Ishikawa (cell line): ENCODE measurements around the gene DIP2C.

Experiments used
- RAD21 ChIP-seq: IDR thresholded peaks from 2 replicates; pipeline ENCODE4 v1.6.1; 2012; ENCODE audit warnings: low read depth
- TAF1 ChIP-seq: IDR thresholded peaks from 2 replicates; pipeline ENCODE4 v1.6.1; 2012; ENCODE audit warnings: low read depth, mild to moderate bottlenecking
- YY1 ChIP-seq: IDR thresholded peaks from 2 replicates; pipeline ENCODE4 v1.6.1; 2012; ENCODE audit warnings: low read depth

DNA sequence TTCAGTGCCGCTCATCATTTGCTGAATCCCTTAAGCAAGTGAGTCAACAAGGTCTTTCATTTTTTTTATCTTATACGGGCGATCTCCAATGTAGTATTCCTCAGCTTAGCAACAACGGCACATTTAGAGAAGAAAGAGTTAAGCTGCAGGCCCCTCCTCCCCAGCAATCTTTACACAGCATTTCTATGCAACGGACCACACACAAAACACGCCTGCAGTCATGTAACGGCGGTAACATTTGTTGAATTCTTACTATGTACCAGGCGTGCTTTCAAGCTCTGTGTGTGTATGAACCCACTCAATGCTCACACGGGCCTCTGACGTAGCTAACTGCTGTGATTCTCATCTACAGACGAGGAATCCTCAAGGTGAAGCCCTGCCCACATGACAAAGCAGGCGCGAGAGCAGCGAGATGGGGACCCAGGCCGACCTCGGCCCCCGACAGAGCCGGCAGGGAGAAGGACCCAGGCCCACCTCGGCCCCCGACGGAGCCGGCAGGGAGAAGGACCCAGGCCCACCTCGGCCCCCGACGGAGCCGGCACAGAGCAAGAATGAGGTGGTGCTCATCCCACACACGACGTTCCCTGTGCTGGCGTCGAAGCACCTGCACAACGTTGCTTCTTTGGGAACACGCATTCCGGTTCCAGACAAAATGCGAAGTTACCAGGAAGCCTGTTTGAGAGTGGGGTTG is 313.5 kb downstream of the DIP2C start:
- TF ChIP-seq RAD21 (no peak), TAF1 (no peak), YY1 (no peak)
